SK-N-SH (cell line): Measurements from ENCODE around the gene TSHZ2.

ENCODE experiments used
- CTCF ChIP-seq: fragments of 200-600 bp; sonication (generic); IDR thresholded peaks from 2 replicates; pipeline ENCODE4 v1.6.1; 2017; ENCODE audit warnings: antibody characterized with exemption, mild to moderate bottlenecking, moderate library complexity
- EP300 ChIP-seq, 2 experiments: IDR thresholded peaks; 2 replicates each; pipeline versions ENCODE4 v1.4.0 to v1.6.1; 2012; ENCODE audit warnings: borderline replicate concordance in 1 of 2, low read depth in 1 of 2, low read length in 1 of 2

GRCh38 chr20:53503517-53503919 lies 531.4 kb downstream of the TSHZ2 start:
- TF ChIP-seq CTCF (no peak), EP300 (IDR thresholded peaks at IDR 0.05; ENCODE audit: borderline replicate concordance in 1 of 2, low read depth in 1 of 2, low read length in 1 of 2) (no peak)
